22Rv1 (cell line): ENCODE results near the gene RNLS.

Source experiments
- H3K27ac ChIP-seq: fragments of 450-650 bp; 2 replicates; pipeline ENCODE4 v1.5.1; 2017
- CTCF ChIP-seq: fragments of 450-650 bp; IDR thresholded peaks from 2 replicates; pipeline ENCODE4 v1.5.1; 2017; ENCODE audit warnings: mild to moderate bottlenecking
- ZFX ChIP-seq: fragments of 450-650 bp; IDR thresholded peaks from 2 replicates; pipeline ENCODE4 v1.6.1; 2017; ENCODE audit warnings: antibody characterized with exemption, borderline replicate concordance

RNLS gene

GRCh38 chr10:88411772-88412349 is 171.3 kb downstream of the RNLS start:
- no peak for TF ChIP-seq ZFX
- TF ChIP-seq CTCF, result no peak

GRCh38 chr10:88409824-88410223 is 173.3 kb downstream of the RNLS start:
- no peak overlapping the region for H3K27ac ChIP-seq
- TF ChIP-seq CTCF (no peak), ZFX (no peak)

More at GRCh38 chr10:88411772-88412349, 171.3 kb downstream of the RNLS start:
- H3K27ac ChIP-seq, result no peak overlapping the region

- no peak overlapping the region for H3K27ac ChIP-seq
- TF ChIP-seq ZFX, result no peak
- TF ChIP-seq CTCF, result no peak
Measured at GRCh38 chr10:88409236-88409635, 173.9 kb downstream of the RNLS start.

- H3K27ac ChIP-seq, result no peak overlapping the region
Measured at GRCh38 chr10:88408096-88408495, 175.0 kb downstream of the RNLS start.

GRCh38 chr10:88404133-88404532 is 179.0 kb downstream of the RNLS start:
- no peak overlapping the region for H3K27ac ChIP-seq
- TF ChIP-seq CTCF (no peak), ZFX (no peak)

More at GRCh38 chr10:88408096-88408495, 175.0 kb downstream of the RNLS start:
- TF ChIP-seq ZFX (no peak), CTCF (no peak)

- H3K27ac ChIP-seq, result no peak overlapping the region
- TF ChIP-seq CTCF (no peak; the same call in none of the 2 replicates), ZFX (no peak)
Measured at GRCh38 chr10:88401671-88402347, 181.3 kb downstream of the RNLS start.

GRCh38 chr10:88399240-88399639 is 183.9 kb downstream of the RNLS start:
- H3K27ac ChIP-seq, result no peak overlapping the region
- TF ChIP-seq CTCF (no peak), ZFX (no peak)
